ENCODE data around the gene ATP6V0D1.

The ATP6V0D1 gene

DNA sequence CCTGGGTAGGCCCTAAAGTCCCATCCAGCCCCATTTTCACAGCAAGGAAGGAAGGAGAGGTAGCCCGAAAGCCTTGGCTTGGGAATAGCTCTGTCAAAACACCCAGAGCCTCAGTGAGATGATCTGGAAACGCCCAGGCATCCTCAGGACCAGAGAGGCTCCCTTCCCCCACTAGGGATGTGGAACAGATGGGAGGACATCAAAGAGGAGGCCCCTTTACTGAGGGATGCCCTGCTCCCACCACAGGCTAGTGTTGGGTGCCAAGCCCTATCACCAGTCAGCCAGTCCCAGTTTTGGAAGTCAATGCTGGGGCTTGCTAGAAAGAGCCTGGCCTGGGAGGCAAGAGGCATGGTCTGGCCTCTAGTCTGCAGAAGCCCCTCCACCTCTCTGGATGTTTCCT lies 92.4 kb downstream of the ATP6V0D1 start:
- no peak for DNase-seq

DNA sequence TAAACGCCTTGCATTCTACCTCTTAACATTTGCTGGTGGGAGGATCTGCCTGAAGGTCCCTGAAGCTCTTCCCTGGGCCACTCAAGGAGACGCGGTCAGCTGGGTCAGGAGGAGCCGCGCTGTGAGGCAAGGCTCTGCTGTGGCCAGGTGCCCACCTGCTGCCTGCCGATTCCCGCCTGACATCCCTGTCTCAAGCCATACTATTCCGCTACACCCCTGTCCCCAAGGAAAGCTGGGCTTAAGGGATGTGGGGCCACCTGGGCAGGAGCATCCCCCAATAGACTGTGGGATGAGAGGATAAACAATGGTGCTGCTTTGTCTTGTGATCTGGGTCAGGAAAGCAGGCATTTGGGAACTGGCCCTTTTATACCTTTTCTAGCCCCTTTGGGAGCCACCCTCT lies 92.8 kb downstream of the ATP6V0D1 start:
- DNase-seq = no peak

All from DMS153 (cell line).